Muscle of leg (tissue), 11 donors: ENCODE data around the gene HSPG2. TPM values are rescaled to one million over a fixed set of nuclear protein-coding genes. Genes with fewer than 3 reads are reported as not detected.
A peak's percentile ranks its signal among the peaks of the same experiment; 100 is the strongest.
"Not testable (repeated sequence)": the region's sequence is repeated elsewhere in the genome, so short reads cannot be mapped to it uniquely, and the experiment has no call there.

Experiments used
- DNase-seq: peaks from one replicate; pipeline ENCODE4 v3.0.0; 2013
- H3K27ac ChIP-seq: one replicate; pipeline ENCODE4 v1.5.1; 2013; ENCODE audit warnings: mild to moderate bottlenecking, low read length, control low read depth
- H3K27me3 ChIP-seq: one replicate; pipeline ENCODE4 v1.6.1; 2013; ENCODE audit warnings: low read length; ENCODE audit not compliant: control insufficient read depth, insufficient read depth
- H3K36me3 ChIP-seq: one replicate; pipeline ENCODE4 v1.6.1; 2013; ENCODE audit warnings: low read length; ENCODE audit not compliant: control insufficient read depth, insufficient read depth
- H3K4me1 ChIP-seq: one replicate; pipeline ENCODE4 v1.6.1; 2013; ENCODE audit warnings: low read length; ENCODE audit not compliant: control insufficient read depth, insufficient read depth
- H3K4me3 ChIP-seq: one replicate; pipeline ENCODE4 v1.5.1; 2013; ENCODE audit warnings: low read length, control low read depth
- H3K9me3 ChIP-seq: replicated peaks from 2 replicates; pipeline ENCODE4 v1.6.1; 2013; ENCODE audit warnings: low read depth, low read length; ENCODE audit not compliant: control insufficient read depth
- whole genome bisulfite sequencing: methylation state at CpG from one replicate; pipeline ENCODE4 v1.1.5; 2013; ENCODE audit warnings: missing lambda C conversion rate; ENCODE audit not compliant: insufficient coverage; 5-methylcytosine and 5-hydroxymethylcytosine counted together
- polyA plus RNA-seq, 8 donors: library from polyadenylated mRNA; unstranded; fragments of 120-200 nt; gene quantifications; one replicate each; pipeline versions ENCODE4 v1.2.1 to v1.2.3, GENCODE V29; 2013; ENCODE audit warnings: inconsistent platforms in 1 of 8, low replicate concordance in 1 of 8; ENCODE audit not compliant: insufficient read length in 8 of 8, insufficient read depth in 1 of 8
- total RNA-seq: library from RNA; stranded (reverse); fragments of 120-200 nt; gene quantifications from one replicate; pipeline ENCODE4 v1.2.4, GENCODE V29; 2013

The HSPG2 gene
- total and polyA plus RNA-seq, 9 donors, result 149 to 460 (median 339) TPM

GRCh38 chr1:21913763-21914162, 23.3 kb downstream of the HSPG2 start:
- no peak overlapping the region for H3K4me3 ChIP-seq
- H3K36me3 ChIP-seq, result peaks cover 19% of the 10 kb centered on the region
- WGBS, result 57% methylated on average over 1 of the region's 5 CpGs
- peak overlapping the region; percentile 77 for H3K27ac ChIP-seq
- H3K9me3 ChIP-seq, result no peaks in the 10 kb centered on the region
- peaks cover 78% of the 10 kb centered on the region for H3K4me1 ChIP-seq
- DNase-seq, result no peak
- H3K27me3 ChIP-seq, result no peaks in the 10 kb centered on the region

DNA sequence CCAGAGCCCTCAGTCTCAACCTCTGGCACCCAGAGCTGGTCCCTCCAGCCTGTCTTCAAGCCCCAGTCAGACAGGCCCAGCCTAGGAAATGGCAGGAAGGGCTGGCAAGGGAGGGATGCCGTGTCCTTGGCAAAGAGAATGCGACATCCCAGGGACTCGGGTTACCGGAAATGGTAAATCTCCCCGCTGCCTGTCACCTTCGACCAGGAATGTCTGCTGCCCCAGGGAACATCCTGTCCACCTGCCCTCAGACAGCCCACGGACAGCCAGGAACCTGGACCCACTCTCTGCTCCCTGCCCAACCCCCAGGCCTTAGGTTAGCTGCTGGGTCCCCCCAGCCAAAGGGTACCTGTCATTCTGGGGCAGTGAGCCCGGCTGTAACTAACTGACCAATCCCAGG, 23.9 kb downstream of the HSPG2 start:
- H3K4me3 ChIP-seq, result no peak overlapping the region
- peaks cover 15% of the 10 kb centered on the region for H3K36me3 ChIP-seq
- H3K9me3 ChIP-seq, result no peaks in the 10 kb centered on the region
- no peak for DNase-seq
- peak overlapping the region; percentile 77 for H3K27ac ChIP-seq
- H3K27me3 ChIP-seq, result no peaks in the 10 kb centered on the region
- peaks cover 82% of the 10 kb centered on the region for H3K4me1 ChIP-seq
- 54% methylated on average over 7 of the region's 8 CpGs for WGBS

DNA sequence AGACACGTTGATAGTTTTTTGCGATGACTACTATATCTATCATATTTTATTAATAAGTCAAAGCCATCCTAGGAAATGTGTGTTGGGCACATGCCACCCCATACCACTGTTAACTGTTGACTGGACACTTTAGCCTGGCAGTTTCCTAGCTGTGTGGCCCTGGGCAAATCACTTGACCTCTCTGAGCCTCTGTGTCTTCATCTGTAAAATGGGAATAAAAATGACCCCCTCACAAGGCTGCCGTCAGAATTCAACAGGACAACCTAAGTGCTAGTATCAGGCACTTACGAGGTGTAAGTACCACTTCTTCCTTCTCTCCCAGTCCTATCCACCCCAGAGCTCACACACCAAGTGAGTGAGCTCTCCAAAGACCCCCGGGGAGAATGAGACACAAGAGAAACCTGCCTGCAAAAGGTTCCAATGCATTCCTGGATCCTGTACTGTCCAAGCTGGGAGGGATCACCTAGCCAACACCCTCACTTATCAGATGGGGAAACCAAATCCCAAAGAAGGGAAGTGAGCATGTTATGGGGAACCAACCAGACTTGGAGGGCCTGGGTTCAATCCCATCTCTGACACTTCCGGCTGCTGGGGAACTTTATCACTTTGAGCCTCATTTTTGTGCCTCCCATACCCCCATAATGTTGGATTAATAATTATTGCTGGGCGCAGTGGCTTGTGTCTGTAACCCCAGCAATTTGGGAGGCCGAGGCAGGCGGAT, 24.9 kb downstream of the HSPG2 start:
- DNase-seq, result no peak
- Histone ChIP-seq H3K27ac (peak overlapping the region; percentile 91), H3K36me3 (peaks cover 20% of the 10 kb centered on the region), H3K4me1 (peaks cover 88% of the 10 kb centered on the region), H3K4me3 (no peak overlapping the region), H3K9me3 (no peaks in the 10 kb centered on the region), H3K27me3 (no peaks in the 10 kb centered on the region)
- 90% methylated on average over 4 of the region's 9 CpGs for WGBS

DNA sequence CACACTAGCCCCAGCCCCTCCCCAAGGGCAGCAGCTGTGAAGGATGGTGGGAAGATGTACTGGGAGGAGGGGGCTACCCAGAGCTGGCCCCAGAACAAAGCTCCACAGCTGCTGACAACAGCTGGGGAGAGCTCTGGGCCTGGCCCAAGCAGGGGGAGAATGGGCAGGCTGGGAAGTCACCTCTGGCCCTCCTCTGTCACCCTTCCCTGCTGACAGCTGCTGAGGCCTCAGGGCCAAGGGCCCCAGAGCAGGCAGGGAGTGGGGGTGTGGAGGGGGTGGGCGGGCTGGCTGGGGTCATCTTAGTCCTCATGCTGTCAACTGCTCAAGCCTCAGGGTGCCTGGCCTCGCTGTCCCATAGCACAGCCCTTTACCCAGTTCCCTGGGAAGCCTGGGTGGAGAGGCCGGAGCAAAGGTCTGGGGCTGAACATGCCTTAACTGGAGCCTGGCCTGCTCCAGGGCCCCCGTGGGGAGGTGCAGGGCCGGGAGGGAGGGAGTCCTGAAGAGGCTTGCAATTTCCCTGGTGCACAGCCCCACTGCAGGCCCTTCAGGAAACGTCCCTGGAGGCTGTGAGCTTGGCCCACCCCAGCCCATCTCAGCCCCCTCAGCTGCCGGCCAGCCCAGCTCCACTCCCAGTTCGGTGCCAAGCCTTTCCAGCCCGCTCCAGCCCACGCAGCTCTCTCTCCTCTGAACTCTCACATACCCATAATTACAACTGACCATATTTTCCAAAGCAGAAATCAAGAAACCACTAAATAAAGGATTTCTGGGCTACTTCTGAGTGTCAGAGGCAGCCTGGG, 25.7 kb downstream of the HSPG2 start:
- Histone ChIP-seq H3K4me1 (peaks cover 92% of the 10 kb centered on the region), H3K27me3 (no peaks in the 10 kb centered on the region), H3K27ac (peak overlapping the region; percentile 93), H3K9me3 (no peaks in the 10 kb centered on the region), H3K36me3 (peaks cover 20% of the 10 kb centered on the region), H3K4me3 (no peak overlapping the region)
- peak; percentile 92 for DNase-seq
- 17% methylated on average over 8 of the region's 10 CpGs for WGBS

DNA sequence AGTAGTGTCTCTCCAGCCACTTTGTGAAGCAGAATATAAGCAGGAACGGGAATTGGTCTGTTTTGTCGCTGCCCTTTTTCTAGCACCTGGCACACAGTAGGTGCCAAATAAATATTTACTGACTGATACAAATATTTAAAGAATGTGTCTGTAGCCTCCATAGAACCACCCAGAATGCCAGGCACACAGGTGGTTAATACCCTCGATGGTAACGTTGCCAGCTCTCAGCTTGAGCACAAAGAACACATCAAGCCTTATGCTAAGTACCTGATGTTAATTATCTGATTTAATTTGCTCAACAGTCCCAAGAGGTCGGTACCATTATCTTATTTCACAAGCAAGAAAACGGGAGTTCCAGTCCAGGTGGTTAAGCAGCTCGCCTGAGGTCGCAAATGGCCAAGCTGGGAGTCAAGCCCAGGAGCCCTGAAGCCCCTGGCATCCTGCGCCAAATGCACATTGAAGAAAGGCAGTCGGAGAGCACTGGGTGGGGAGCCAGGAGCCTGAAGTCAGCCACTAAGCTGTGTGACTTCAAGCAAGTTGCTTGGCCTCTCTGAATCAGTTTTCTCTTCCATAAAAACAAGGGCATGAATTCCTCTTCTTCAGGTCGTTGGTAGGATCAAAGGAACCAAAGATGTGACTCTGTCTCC, 26.4 kb downstream of the HSPG2 start:
- H3K36me3 ChIP-seq, result peaks cover 25% of the 10 kb centered on the region
- no peaks in the 10 kb centered on the region for H3K9me3 ChIP-seq
- H3K4me3 ChIP-seq, result no peak overlapping the region
- WGBS, result 41% methylated on average over 5 of the region's 11 CpGs
- H3K4me1 ChIP-seq, result peaks cover 95% of the 10 kb centered on the region
- no peaks in the 10 kb centered on the region for H3K27me3 ChIP-seq
- peak overlapping the region; percentile 93 for H3K27ac ChIP-seq
- DNase-seq, result no peak

- peak; percentile 90 for DNase-seq
- peaks cover 28% of the 10 kb centered on the region for H3K36me3 ChIP-seq
- H3K9me3 ChIP-seq, result no peaks in the 10 kb centered on the region
- peaks cover 94% of the 10 kb centered on the region for H3K4me1 ChIP-seq
- no peaks in the 10 kb centered on the region for H3K27me3 ChIP-seq
- H3K27ac ChIP-seq, result peak overlapping the region; percentile 93
- WGBS, result 18% methylated on average over 7 of the region's 9 CpGs
- no peak overlapping the region for H3K4me3 ChIP-seq
Measured at GRCh38 chr1:21909787-21910503, 27.2 kb downstream of the HSPG2 start.

DNA sequence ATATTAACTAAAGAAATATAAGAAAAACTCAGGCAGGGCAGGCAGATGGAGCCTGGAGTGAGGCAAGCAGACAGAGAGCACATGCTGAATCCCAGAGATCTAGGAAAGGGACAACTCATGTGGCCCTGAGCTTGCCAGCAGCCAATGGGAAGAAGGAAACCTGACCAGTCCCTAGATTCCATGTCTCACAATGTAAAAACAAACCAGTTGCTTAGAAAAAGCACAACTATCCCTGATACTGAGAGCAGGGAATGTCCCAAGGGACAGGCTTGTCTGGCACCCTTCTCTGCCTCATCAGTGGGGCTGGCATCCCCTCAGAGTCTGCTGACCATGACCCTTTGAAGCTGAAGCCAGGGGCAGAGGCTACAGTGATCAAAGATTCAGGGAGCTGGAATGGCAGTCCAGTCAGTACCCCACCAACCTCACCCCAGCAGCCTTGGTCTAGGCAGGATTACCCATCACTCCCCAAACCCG, 27.8 kb downstream of the HSPG2 start:
- peaks cover 94% of the 10 kb centered on the region for H3K4me1 ChIP-seq
- H3K4me3 ChIP-seq, result no peak overlapping the region
- H3K27ac ChIP-seq, result peak overlapping the region; percentile 93
- no peaks in the 10 kb centered on the region for H3K9me3 ChIP-seq
- H3K27me3 ChIP-seq, result no peaks in the 10 kb centered on the region
- H3K36me3 ChIP-seq, result peaks cover 27% of the 10 kb centered on the region
- DNase-seq, result no peak
- WGBS, result 20% methylated on average over 1 of the region's 1 CpG

GRCh38 chr1:21907737-21908534, 29.2 kb downstream of the HSPG2 start:
- H3K9me3 ChIP-seq, DNase-seq, H3K4me3 ChIP-seq, H3K27me3 ChIP-seq: not testable (repeated sequence)
- Histone ChIP-seq H3K36me3 (peaks cover 25% of the 10 kb centered on the region), H3K27ac (peak overlapping the region; percentile 82), H3K4me1 (peaks cover 94% of the 10 kb centered on the region)
- WGBS, result 95% methylated on average over 4 of the region's 19 CpGs

- WGBS, result 87% methylated on average over 6 of the region's 9 CpGs
- Histone ChIP-seq H3K4me1 (peaks cover 94% of the 10 kb centered on the region), H3K36me3 (peaks cover 27% of the 10 kb centered on the region), H3K27ac (peak overlapping the region; percentile 82), H3K27me3 (no peaks in the 10 kb centered on the region), H3K4me3 (no peak overlapping the region), H3K9me3 (no peaks in the 10 kb centered on the region)
- DNase-seq, result no peak
Measured at GRCh38 chr1:21907079-21907418, 30.1 kb downstream of the HSPG2 start.
